GM10266 (cell line): Measurements from ENCODE around the gene KCNQ1OT1.

ENCODE experiments used
- DNase-seq: peaks from one replicate; pipeline ENCODE4 v3.0.0; 2012; ENCODE audit errors: extremely low spot score
- TF ChIP-seq, protein P1 (sequence below): IDR thresholded peaks from 2 replicates; pipeline ENCODE4 v1.5.1; 2012; ENCODE audit warnings: mild to moderate bottlenecking, low read depth; ENCODE audit not compliant: control insufficient read depth, insufficient read depth; ENCODE audit errors: missing control alignments

Gene KCNQ1OT1

DNA sequence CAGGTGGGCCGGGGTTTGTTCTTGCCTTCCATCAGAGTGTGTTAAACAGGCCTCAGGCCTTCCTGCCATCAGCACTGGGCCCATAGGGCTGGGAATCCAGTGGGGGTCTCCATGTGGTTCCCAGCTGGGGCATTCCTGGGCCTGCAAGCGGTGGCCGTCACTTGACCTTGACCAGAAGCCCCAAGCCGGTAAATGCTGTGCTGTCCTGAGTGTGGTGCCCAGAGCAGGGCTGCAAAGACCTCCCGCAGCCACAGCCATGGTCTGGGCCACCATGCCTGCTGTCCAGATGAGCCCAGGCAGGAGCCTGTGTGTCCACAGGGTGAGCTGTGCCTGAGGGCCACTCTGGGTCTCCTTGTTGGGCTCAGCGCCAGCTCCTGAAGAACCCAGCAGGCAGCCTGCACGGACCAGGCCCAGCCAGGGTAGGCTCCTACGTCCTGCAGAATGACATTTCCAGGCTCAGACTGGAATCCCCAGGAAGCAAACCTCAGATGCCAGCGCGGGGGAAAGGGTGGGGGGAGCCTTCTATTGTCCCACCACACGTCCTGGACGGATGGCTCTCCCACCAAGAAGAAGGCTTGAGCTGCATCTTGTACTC lies 117.3 kb downstream of the KCNQ1OT1 start:
- no peak for DNase-seq
- TF ChIP-seq, protein P1, sequence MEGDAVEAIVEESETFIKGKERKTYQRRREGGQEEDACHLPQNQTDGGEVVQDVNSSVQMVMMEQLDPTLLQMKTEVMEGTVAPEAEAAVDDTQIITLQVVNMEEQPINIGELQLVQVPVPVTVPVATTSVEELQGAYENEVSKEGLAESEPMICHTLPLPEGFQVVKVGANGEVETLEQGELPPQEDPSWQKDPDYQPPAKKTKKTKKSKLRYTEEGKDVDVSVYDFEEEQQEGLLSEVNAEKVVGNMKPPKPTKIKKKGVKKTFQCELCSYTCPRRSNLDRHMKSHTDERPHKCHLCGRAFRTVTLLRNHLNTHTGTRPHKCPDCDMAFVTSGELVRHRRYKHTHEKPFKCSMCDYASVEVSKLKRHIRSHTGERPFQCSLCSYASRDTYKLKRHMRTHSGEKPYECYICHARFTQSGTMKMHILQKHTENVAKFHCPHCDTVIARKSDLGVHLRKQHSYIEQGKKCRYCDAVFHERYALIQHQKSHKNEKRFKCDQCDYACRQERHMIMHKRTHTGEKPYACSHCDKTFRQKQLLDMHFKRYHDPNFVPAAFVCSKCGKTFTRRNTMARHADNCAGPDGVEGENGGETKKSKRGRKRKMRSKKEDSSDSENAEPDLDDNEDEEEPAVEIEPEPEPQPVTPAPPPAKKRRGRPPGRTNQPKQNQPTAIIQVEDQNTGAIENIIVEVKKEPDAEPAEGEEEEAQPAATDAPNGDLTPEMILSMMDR = no peak

DNA sequence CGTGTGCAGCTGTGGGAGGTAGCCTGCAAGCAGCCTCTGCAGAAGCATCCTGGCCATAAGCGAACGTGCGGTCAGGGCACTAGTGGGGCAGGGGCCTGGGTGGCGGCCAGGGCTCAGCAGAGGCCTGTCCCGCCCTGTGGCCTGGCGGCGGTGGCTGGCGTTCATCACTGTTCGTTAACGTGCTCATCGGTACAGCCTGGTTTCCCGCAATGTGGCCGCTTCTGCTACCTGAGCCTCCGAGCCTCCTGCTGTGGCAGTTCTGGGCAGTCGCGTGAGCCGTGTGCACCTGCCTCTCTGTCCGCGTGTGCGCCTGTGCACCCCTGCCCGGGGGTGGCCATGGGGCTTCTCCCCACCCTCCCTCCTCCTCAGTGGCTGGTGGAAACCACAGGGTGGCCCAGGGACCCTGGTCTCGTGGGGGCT lies 117.9 kb downstream of the KCNQ1OT1 start:
- no peak for DNase-seq

DNA sequence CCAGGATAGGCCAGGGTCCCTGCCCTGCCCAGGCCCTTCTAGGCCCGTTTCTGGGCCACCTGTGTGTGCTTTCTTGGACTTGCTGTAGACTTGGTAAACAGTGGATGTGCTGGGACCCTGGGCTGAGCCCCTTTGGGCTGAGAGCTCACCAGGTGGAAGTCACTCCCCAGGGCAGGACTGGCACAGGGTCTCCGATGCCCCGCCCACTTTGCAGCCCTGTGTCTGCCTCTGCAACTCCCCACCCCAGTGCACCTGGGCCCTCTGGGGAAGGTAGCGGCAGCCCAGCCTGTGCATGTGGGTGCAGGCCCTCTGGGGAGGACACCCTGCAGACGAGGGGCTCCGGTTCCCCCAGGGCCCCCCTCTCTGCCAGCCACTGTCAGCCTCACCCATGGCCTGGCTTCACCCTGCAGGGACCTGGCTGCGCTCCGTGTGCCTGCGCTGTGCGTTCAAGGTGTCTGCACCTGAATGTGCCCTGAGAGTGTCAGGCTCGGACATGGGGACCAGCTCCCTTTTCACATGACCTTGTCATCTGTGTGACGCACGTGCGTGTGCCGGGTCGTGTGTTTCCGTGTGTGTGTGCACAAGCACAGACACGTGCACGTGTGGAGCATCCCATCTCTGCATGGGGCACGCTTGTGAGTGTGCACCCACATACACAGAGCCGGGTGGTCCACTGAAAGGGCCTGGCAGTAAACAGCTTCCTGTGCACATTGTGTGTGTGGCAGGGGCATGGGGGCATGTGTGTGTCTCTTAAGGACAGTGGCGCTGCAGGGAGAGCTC lies 118.5 kb downstream of the KCNQ1OT1 start:
- TF ChIP-seq, protein P1 = no peak
- no peak for DNase-seq

More for the DNA sequence above, 117.9 kb downstream of the KCNQ1OT1 start:
- TF ChIP-seq, protein P1 = no peak

DNA sequence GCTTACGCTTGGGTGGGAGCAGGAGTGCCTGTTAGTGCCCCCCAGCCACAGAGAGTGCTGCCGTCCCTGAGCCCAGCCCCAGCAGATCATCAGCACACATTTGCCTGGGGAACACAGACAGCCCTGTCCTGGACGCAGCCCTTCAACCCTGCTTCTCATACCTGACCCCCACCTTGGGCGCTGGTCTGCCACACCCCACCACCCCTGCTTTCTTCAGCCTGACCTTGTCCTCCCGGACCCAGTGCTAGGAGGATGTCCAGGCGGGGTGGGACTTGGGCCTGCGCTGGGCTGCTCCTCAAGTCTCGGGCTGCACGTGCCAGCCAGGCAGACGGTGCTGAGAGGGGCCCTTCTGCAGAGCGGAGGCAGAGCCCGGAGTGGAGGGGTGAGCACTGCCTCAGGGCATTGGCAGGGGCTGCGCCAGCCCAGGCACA lies 119.2 kb downstream of the KCNQ1OT1 start:
- no peak for DNase-seq

DNA sequence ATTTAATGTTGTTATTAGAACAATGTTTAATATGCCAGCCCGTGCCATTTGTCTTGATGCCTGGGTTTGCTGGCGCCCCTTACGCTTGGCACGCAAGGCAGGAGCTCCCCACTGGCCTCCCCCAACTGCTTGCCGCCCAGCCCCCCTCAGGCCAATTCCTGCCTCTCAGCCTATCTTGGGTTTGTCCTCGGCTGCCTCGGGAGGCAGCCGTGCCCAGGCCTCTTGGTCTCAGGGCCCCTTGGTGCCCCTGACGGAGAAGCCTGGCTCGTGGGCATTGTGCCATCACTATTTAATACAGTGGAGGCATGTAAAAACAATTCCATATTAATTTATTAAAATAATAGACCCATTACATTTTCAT lies 119.8 kb downstream of the KCNQ1OT1 start:
- no peak for DNase-seq
- TF ChIP-seq, protein P1 = no peak

More for the DNA sequence above, 119.2 kb downstream of the KCNQ1OT1 start:
- TF ChIP-seq, protein P1 = no peak

DNA sequence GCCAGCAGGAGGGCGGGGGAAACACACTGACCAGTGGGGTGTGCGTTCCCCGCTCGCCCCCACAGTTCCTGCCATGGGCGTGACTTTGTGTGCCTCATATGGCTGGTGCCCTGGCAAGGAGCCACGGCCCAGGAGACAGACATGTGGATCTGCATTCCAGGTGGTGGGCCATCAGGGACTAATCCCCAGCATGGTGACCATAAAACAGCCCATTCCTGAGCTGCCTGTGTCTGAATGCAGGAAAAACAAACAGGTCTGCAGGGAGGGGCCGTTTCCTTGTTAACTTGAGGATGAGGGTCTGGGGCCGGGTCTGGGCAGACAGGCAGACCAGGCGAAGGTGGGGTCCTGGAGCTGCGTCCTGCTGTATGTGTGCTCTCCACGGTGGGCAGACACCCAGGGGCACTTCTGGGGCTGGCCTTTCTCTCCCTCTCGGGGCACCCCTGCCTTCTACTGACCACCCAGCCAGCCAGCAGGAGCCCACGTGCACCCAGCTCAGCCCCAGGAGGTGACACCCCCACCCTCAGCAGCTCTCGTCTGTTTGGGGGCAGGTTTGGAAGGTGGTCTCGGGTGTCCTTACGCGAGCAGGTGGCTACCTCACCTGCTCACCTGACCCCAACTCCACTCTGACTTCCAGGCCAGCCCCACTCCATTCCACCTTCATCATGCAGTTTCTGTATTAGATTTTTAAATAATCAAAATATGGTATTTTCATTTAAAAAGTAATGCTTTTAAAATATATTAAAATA lies 120.3 kb downstream of the KCNQ1OT1 start:
- TF ChIP-seq, protein P1 = no peak
- no peak for DNase-seq

DNA sequence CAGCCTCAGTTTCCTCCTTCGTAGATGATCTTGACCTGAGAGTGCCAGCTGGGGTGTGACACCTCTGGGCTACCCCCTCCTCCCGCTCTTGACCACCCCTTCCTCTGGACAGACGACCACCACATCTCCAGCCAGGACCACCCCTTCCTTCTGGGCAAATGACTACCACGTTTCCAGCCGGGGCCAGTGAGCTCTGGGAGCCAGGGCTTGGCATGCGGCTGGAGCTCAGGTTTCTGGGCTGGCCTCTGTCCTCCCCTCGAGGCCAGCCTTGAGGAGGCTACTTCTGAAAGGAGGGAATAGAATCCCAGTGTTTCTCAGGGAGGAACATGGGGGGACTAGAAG lies 120.9 kb downstream of the KCNQ1OT1 start:
- TF ChIP-seq, protein P1 = no peak
- no peak for DNase-seq
